Neural crest cell (in vitro differentiated cells): ENCODE results near the gene FRYL. TPM values are rescaled to one million over a fixed set of nuclear protein-coding genes. Genes with fewer than 3 reads are reported as not detected.

Source experiments
- DNase-seq: peaks from one replicate; pipeline ENCODE4 v3.0.0; 2021; ENCODE audit warnings: low read depth, mixed read lengths, low spot score
- H3K27ac Mint-ChIP-seq: one replicate; pipeline ENCODE4 v1.8.0; 2021; ENCODE audit warnings: mild to moderate bottlenecking, mixed read lengths; ENCODE audit not compliant: unreplicated experiment
- H3K27me3 Mint-ChIP-seq: 2 replicates; pipeline ENCODE4 v1.8.0; 2021; ENCODE audit warnings: low read depth, mild to moderate bottlenecking, mixed read lengths
- H3K36me3 Mint-ChIP-seq: 2 replicates; pipeline ENCODE4 v1.8.0; 2021; ENCODE audit warnings: low read depth, mild to moderate bottlenecking, mixed read lengths
- H3K4me1 Mint-ChIP-seq: 2 replicates; pipeline ENCODE4 v1.8.0; 2021; ENCODE audit warnings: mixed read lengths
- H3K4me3 Mint-ChIP-seq: one replicate; pipeline ENCODE4 v1.8.0; 2021; ENCODE audit warnings: mild to moderate bottlenecking, mixed read lengths
- H3K9me3 Mint-ChIP-seq: 2 replicates; pipeline ENCODE4 v1.8.0; 2021; ENCODE audit warnings: mixed read lengths
- CTCF ChIP-seq: fragments of 200-600 bp; sonication (generic); conservative IDR thresholded peaks from 2 replicates; pipeline ENCODE4 v1.5.0; 2021; ENCODE audit warnings: antibody characterized with exemption, mild to moderate bottlenecking
- total RNA-seq: library from RNA; stranded (reverse); gene quantifications from 2 replicates; pipeline ENCODE4 v1.2.1, GENCODE V29; 2021

FRYL gene
- total RNA-seq, 1 donor from 2014 or later: 48.7 TPM

- H3K36me3 Mint-ChIP-seq: peaks cover 14% of the 10 kb centered on the region
- TF ChIP-seq CTCF: no peak
- DNase-seq: no peak
- no peaks in the 10 kb centered on the region for H3K27me3 Mint-ChIP-seq
- H3K9me3 Mint-ChIP-seq: no peaks in the 10 kb centered on the region
- H3K27ac Mint-ChIP-seq: no peak overlapping the region
- H3K4me1 Mint-ChIP-seq: peaks cover 7% of the 10 kb centered on the region
- no peak overlapping the region for H3K4me3 Mint-ChIP-seq
These were observed 276.6 kb downstream of the FRYL start for GRCh38 chr4:48503233-48504025.

GRCh38 chr4:48499551-48500066, 280.5 kb downstream of the FRYL start:
- Mint-ChIP-seq H3K9me3 (no peaks in the 10 kb centered on the region), H3K27ac (no peak overlapping the region), H3K36me3 (peaks cover 4% of the 10 kb centered on the region), H3K4me1 (no peaks in the 10 kb centered on the region), H3K4me3 (no peak overlapping the region), H3K27me3 (no peaks in the 10 kb centered on the region)
- no peak for TF ChIP-seq CTCF
- DNase-seq: no peak

GRCh38 chr4:48498895-48499294, 281.2 kb downstream of the FRYL start:
- Mint-ChIP-seq H3K36me3 (peaks cover 4% of the 10 kb centered on the region), H3K9me3 (no peaks in the 10 kb centered on the region), H3K27ac (no peak overlapping the region), H3K27me3 (peaks cover 4% of the 10 kb centered on the region), H3K4me1 (no peaks in the 10 kb centered on the region), H3K4me3 (no peak overlapping the region)
- no peak for DNase-seq
- TF ChIP-seq CTCF: no peak

- Mint-ChIP-seq H3K4me1 (no peaks in the 10 kb centered on the region), H3K36me3 (peaks cover 4% of the 10 kb centered on the region), H3K27me3 (peaks cover 32% of the 10 kb centered on the region), H3K4me3 (no peak overlapping the region), H3K9me3 (no peaks in the 10 kb centered on the region), H3K27ac (no peak overlapping the region)
- TF ChIP-seq CTCF: no peak
- DNase-seq: no peak
These were observed 284.1 kb downstream of the FRYL start for GRCh38 chr4:48495941-48496340.

DNA sequence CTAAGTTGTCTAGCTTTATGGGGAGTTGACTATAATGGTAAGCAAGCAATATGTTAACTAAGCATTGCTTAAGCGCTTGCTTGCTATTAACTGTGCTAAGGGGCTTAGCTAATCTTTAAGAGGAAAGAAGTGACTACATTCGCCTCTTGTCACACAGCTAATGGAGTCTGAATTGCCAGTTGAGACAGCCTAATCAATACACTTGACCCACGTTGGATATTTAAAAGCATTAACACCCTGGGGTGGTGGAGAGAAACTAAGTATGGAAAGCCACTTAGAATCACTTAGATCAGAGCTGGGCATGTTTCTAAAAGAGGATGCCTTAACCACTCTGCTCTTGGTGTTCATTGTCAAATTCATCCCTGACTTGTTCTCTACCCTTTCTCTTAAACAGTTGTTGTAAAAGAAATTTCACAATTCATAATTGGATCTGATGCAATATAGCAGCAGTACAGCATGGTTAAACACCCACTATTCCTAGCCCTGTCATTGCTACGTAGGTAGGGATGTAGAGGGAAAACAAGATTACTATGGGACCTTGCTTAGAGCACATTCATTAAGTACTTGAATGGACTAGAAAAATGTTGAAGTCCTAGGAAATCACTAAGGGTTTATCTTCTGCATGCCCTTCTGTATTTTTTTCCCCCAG, 286.5 kb downstream of the FRYL start:
- Mint-ChIP-seq H3K4me1 (no peaks in the 10 kb centered on the region), H3K27ac (no peak overlapping the region)

More for the DNA sequence above, 286.5 kb downstream of the FRYL start:
- H3K27me3 Mint-ChIP-seq: peaks cover 47% of the 10 kb centered on the region
- H3K4me3 Mint-ChIP-seq: no peak overlapping the region
- H3K36me3 Mint-ChIP-seq: peaks cover under 1% of the 10 kb centered on the region
- no peak for DNase-seq
- no peak for TF ChIP-seq CTCF
- H3K9me3 Mint-ChIP-seq: no peaks in the 10 kb centered on the region
